Right renal cortex interstitium (tissue), 3 donors: ENCODE results near the gene FHOD1. TPM values are rescaled to one million over a fixed set of nuclear protein-coding genes. Genes with fewer than 3 reads are reported as not detected.
A peak's percentile ranks its signal among the peaks of the same experiment; 100 is the strongest.

Experiments used
- DNase-seq, 3 donors: peaks; one replicate each; pipeline ENCODE4 v3.0.0-alpha.2; 2013; ENCODE audit warnings: low read depth in 3 of 3, low spot score in 2 of 3
- polyA plus RNA-seq, 3 donors: library from polyadenylated mRNA; unstranded; fragments of 120-200 nt; gene quantifications; one replicate each; pipeline ENCODE4 v1.2.1, GENCODE V29; 2013; ENCODE audit not compliant: insufficient read length in 3 of 3

The FHOD1 gene
- polyA plus RNA-seq, 3 donors: 32.9 to 38.9 (median 33.0) TPM

DNA sequence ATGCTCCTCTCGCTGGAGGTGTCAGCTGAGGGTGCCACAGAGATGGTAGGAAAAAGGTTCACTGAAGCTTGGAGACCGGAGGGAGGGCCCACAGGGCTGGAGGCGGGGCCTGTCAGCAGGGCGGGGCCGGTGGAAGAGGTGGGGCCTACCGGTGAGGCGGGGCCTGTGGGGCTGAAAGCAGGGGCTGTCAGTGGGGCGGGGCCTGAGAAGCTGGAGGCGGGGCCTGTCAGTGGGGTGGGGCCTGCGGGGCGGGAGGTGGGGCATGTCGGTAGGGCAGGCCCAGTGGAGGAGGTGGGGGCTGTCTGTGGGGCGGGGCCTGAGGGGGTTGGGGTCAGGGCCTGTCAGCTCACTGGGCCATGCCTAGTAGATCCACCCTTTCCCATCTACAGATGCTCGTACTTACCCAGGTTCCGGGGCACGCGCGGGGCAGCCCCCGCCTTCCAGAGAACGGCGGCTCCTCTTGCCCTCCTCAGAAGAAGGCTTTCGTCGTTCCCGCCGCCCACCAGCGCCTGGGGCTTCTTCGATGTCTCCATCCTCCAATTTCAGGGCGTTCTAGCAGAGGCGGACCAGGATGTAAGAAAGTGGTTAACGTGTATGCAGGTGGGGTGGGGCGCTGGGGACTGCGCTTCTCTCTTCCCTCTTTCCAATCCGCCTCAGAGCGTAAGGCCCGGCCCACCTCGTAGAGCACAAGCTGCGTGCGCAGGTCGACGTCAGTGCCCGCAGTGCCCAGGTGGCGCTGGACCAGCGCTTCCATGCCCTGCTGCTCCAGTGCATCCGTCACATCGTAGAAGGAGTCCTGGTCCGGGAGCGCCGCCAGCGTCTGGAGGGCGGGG lies 10.5 kb downstream of the FHOD1 start:
- DNase-seq: no peak

DNA sequence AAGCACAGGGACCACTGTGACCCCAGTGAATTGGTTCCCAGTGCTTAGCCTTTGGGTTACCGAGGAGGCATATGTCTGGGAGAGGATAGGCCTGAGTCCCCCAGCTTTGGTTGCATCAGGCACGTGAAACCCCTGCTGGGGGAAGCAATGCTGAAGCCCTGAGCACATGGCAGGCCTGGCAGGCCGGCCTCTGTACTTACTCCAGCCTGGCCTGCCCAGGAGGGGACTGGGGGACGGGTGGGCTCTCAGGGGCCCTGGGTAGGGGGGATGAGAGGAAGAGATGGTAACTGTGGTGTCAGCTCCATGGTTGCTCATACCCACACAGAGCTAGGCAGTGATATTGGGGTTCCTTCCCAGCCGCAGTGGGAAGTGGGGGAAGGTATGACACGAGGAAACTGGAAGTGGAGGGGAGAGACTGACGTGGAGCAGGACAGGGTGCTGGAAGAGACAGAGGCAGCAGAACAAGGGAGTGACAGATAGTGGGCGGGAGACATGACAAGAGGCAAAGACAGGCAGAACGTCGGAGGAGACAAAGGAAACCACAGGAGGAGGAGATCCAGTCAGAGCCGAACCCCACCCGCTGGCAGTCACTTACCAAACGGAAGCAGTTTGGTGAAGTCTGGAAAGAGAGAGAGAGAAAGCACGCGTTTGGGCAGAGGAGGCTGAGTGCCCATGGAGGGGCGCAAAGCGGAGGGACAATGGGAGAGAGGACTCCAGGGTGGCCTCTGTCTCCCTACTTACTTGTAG lies 11.3 kb downstream of the FHOD1 start:
- DNase-seq: no peak

DNA sequence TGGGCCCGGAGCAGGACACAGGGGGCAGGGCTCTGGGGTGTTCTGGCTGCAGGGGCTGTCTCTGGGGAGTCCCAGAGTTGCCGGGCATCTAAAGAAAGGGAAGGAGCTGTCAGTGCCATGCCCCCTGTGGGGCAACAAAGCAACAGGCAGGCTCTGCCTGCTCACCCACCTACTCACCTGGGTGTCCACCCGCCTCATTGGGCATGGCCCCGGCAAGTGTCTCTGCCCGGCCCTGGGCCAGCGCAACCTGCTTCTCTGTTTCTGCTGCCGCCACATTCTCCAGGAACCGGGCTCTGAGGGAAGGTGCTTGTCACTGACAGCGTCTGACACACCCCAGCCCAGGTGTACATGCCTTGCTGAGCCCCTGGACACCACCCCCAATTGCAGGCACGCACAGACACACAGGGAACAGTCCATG lies 13.1 kb downstream of the FHOD1 start:
- DNase-seq: no peak

DNA sequence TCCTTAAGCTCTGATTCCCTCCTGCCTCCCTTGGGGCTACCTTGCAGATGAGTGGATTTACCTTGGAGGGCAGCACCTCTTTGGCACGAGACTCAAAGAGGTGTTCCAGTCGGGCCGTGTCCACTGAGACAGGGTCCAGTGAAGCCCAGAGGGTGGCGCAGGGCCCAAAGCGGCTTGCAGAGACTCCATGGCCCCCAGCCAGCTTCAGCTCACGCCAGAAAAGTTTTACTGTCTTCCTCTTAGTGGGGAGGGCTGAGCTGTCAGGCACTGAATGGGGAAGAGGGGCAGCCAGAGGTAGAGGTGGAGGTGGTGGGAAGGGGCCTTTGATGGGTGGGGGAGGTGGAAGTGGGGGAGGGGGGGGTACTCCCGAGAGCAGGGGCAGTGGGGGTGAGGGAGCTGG lies 13.7 kb downstream of the FHOD1 start:
- DNase-seq: no peak

DNA sequence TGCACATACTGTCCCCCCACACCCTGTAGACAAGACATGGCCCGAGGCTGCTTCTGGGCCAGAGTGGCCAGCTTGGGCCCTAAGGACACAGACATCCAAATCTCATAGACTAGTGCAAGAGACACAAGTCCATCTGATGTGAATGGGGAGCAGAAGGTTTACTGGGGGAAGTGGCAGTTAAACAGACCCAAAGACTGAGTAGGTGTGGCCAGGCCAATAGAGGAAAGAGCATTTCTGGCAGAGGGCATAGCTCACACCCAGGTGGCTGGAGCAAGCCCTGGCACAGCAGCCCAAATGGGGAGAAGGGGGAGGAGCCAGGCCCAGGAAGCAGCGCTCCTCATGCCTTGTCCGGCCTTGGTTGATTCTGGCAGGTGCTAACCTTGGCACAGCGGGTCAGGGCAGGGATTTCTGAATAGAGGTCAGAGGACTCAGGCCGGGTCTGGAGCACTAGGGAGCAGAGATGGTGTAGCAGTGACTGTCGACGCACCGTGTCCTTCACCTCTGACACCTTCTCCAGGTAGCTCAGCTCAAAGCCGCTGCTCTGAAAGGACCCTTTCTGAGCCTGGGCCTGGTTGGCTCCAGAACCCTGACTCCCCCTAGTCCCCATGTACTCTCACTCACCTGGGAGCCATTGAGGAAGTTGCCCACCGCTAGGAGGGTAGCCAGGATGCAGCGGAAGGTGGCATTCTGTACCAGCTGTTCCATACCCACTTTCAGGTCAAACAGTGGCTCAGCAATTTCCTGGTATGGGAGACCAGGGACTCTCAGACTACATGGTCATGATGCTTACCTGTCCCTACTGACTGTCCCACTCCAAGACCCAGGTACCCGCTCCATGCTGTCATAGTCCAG lies 16.2 kb downstream of the FHOD1 start:
- DNase-seq: no peak

DNA sequence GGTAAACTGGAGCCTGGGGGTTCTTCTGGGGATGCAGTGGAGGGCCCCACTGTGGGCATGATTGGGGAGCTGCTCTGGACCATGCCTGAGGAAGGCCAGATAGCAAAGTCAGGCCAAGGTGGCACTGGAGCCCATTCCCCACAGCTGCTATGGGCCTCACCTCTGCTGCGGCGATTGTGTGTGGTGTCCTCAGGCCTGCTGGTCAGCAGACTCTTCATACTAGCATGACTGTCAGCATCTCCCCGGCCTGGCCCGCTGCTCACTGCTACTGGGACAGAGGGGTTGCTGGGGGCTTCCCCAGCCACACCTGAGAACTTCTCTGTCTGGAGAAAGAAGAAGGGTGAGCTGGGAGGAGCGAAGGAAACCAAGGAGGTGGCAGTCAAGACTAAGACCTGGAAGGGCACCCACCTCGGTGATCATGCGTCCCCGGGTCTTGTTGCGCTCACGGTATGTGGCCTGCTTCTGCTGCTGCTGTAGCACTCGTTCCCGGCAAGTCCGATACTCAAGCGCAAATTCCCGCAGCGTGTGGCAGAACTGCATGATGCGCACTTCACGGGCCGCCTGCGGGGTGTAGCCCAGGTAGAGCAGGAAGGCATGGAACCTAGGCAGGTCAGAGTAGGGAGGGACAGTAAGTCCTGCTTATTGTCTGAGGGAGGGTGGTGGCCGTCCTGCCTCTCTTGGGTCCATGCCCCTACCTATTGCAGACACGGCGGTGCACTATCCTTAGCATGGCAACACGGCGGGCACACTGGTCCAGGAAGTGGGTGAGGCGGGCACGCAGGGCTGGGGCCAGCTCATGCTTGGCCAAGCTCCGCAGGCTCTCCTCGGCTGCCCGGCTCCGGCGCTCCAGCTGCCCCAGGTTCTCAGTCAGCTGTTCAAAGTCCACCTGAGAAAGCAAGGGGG lies 17.1 kb downstream of the FHOD1 start:
- no peak for DNase-seq

DNA sequence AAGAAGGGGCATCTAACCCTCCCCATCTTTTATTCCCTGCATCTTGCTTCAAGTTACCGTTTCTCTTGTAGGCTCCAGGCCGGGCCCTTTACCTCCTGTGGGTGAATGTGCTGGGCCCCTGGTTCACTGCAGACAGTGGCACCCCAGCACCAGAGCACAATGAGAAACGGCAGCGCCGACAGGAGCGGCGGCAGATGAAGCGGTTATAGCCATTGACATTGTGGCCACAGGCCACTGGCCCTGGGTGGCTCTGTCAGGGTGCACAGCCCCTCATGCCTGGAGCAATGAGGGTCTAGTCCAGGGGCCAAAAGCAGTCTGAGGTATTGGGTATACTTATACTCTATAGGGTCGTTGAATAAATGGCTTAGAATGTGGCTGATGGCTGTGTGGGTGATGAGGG lies 18.4 kb downstream of the FHOD1 start:
- no peak for DNase-seq

DNA sequence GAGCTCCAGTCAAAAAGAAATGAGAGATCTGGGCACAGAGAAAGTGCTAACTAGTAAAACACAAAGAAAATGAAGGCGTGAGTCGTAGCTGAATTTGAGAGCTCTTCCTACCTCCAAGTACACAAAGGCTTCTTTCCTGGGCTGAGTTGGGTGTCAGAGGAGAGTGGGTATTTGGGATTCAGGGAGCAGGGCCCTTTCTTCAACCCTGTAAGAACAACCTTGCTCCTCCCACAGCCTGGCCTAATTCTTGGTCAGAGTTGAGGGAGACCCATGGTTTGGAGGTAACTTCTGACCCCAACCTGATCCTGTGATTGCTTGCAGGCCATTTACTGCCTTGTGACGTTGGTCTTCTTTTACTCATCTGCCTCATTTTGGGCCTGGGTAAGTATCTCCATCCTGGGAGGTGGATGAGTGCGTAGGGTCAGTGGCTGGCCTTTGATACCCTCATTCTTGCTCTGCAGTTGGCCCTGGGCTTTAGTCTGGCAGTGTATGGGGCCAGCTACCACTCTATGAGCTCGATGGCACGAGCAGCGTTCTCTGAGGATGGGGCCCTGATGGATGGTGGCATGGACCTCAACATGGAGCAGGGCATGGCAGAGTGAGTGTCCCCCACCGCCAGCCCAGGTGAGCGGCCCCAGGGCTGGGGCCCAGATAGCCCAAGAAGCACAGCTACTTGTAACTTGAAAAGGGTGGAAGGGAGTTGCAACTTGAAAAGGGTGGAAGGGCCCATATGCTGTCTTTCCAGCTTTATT lies 19.1 kb downstream of the FHOD1 start:
- DNase-seq: no peak

DNA sequence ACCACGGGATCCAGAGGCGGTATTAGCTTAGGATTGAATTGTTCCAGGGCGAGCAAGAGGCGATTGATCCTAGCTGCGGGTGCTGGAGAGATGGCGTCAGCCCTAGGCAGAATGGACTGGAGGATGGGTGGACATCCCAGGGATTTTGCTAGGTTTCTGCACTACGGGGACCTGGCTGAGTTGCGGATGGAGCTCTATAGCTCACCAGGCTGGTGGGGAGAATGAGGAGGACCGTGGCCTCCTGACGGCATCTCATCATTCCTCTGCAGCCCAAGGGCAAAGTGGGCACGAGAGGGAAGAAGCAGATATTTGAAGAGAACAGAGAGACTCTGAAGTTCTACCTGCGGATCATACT lies 19.7 kb downstream of the FHOD1 start:
- DNase-seq: no peak

DNA sequence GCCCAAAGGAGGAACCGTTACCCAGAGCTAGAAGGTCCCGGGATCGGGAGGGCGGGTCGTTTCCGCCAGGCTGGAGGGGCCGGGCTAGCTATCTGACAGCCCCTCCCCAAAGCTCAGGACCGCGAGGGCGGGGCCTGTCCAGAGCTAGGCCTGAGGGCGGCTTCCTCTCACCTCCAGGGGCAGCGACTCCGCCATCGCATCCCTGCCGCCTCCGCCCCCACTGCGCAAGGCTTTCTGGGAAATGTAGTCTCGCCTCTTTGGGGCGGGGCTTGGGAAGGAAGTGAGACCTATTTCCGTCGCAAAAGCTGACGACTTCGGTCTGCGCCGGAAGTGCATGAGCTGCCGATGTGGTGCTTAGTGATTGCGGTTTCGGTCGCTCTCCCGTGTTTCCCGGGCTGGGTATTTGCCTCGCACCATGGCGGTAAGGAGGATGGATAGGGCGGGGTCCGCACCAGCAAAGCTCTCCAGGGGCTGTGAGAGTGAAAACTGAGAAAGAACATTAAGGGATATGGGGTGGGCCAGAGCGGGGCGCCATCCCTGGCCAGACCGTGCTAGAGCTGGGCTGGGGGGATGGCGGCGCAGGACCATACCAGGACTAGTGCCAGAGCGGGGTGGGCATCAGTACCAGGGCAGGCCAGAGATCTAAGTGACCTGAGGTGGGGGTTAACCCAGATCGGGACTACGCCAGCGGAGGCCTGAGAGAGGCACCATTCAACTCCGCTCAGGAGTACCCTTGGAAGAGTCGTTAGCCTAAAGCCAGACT lies 20.3 kb downstream of the FHOD1 start, which contains the start of gene TMEM208:
Gene TMEM208, plus strand, starts transcription at position 327 of the 763 bp plus-strand sequence. Its CDS starts 89 bp downstream, at position 416.
- peak; percentile 96 to 99 (median 96) for DNase-seq

DNA sequence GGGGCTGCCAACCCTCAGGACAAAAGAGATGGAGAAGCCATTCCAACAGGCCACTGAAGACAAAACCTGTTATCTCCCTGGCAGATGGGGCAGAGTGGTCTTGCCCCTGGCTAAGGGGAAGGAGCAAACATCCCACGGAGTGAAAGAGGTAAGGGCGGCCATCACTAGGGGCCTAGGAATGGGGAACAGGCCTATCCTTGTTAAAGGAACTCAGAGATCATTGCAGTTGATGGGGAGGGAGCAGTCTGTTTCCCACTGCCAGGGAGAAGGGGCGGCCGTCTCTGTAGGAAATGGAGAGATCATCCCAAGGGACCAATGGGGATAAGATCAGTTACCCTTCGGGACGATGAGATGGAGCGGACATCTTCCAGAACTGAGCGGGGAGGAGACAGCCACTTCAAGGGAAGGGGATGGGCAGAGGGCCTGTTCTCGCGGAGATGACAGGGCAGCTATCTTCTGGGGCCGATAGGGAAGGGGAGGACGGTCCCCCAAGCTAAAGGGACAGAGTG lies 20.9 kb downstream of the FHOD1 start:
- no peak for DNase-seq

DNA sequence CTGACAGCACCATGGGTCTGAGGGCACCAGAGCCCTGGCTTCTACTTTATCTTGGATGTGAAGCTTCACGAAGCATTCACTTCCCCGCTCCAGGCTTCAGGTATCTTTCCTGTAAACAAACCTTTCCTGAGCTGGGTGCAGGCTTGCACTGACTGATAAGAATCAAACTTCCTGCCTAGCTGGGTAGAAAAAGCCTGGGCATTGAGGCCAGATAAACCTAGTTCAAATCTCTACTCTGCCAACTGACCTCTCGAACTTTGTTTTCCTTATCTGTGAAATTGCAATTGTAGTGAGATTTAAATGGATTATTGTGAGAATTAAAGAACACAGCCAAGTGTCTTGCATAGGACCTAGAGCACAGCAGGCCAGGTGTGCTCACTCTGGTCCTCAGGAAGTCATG lies 23.3 kb downstream of the FHOD1 start:
- no peak for DNase-seq

DNA sequence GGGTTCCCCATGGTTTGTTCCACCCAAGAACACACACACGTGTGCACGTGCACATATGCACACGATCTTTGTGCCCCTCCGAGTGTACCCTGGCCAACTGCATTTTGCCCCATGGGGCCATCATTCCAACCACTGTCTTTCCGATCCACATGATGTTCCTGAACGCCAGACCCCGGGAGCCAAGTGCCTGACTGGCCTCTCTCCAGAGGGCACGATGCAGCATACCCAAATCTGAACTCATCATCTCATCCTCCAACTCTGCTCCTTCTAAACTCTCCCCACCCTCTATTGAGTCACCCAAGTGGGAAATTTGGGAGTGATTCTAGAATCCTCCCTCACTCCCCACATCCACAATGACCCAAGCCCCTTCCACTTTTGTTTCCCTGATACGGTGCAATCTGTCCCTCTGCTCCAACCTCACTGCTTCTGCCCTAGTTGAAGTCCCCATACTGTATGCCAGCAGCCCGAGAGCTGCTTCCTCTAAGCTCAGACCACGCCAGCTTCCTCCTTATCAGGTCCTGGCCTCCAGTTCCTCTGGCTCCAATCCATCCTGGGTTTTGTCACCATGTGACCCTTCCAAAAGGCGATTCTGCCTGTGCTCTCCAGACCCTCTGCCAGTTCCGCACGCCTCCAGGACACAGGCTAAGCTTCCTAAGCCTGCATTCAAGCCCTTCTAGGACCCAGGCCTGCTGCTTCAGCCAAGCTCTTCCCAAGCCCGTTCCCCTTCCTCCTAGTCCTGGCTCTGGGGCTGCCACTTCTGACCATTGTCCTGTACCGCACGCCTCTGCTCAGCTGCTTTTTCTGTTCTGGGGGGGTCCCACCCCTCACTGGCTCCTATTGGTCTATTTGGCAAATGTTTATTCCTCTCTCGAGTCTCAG lies 30.4 kb downstream of the FHOD1 start:
- DNase-seq: no peak

DNA sequence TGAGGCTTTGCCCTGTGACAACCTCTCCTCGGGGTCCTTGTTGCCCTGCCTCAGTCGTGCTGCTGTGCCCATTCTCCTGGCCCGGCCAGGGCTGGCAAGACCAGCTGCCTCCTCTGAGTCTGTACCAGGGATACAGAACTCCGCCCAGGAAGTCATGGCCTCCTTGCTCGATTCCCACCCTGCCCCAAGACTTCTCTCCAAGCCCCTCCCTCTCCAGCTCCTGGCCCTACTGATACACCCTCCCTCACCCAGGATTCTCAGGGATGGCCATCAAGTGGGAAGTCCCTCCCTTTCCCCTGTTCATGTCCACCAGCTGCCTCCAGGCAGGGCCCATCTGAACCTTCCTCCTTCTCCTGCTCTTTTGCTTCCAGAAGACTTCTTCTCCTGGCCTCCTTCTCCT lies 31.6 kb downstream of the FHOD1 start:
- no peak for DNase-seq

DNA sequence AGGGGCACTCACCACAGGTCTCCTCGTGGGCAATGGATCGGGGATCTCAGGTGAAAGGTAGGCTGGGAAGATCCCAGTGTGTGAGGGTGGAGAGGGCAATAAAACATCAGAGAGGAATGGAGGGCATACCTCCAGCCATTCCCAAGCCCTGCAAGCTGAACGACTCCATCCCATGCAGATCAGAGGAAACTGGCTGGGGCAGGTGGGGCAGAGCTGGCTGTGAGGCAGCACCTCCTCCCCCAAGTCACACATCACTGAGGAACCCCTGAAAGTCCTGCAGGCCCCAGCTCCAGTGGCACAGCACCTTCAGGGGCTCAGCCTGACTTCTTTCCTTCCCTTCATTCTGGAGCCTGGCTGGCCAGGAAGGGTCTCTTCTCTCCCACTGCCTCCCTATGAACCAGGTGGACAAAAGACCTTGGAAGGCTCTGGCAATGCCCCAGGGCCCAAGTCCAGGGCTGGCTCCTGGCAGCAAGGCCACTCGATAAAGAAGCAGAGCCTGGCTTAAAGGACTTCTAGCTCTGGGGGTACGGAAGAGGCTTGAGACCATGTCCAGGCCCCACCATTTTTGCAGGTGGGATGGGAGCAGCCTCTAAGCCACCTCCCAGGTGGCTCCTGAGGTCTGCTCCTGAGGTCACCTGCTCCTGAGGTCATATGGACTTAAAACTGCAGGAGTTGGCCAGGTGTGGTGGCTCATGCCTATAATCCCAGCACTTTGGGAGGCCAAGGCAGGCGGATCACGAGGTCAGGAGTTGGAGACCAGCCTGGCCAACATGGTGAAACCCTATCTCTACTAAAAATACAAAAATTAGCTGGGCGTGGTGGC lies 33.9 kb downstream of the FHOD1 start:
- no peak for DNase-seq

DNA sequence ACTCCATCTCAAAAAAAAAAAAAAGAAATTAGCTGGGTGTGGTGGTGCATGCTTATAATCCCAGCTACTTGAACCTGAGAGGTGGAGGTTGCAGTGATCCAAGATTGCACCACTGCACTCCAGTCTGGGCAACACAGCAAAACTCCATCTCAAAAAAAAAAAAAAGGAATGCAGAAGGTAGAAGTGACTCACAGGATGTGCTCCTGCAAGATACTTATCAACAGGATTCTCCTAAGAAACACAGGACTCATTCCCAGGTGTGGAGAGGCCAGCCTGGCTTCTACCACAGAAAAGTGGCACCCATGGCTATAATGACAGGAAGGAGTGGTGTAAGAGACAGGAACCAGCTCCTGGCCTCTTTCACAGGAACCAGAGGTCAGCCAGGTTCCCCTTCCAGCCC lies 34.5 kb downstream of the FHOD1 start:
- no peak for DNase-seq

DNA sequence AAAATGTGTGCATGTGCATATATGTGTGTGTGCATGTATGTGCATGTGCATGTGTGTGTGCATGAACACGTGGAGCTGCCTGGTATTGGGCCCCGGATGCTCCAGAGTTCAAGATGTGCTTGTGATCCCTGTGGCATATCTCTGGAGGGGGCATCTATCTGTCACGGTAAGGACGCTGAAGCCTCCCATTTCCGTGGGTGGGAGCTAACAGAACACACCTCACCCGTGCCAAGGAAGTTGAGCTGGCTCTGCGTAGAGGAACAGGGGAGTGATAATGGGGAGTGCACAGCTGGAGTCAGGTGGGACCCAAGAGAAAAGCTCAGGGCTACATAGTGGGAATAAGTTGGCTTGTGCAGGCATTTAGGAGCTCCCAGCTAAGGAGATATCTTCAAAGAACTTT lies 35.6 kb downstream of the FHOD1 start:
- DNase-seq: no peak
